Activated B cell treated with CpG ODN at 0.5 μM for 24 hours (primary cell): ENCODE measurements around the gene TGFBI. TPM values are rescaled to one million over a fixed set of nuclear protein-coding genes. Genes with fewer than 3 reads are reported as not detected.

ENCODE experiments used
- ATAC-seq: fragments of 200-7000 bp; cut with Tn5 transposase; one replicate; pipeline ENCODE4 v1.10.0; 2021; ENCODE audit warnings: low read depth, mild to moderate bottlenecking, moderate library complexity
- CTCF ChIA-PET: fragments of 350-600 bp; sonication (Branson Sonifier 250); formaldehyde crosslinking; loops from one replicate; lab custom pipeline; 2021; ENCODE audit warnings: antibody characterized with exemption; lab: Charles Lee
- POLR2A ChIA-PET: fragments of 350-600 bp; sonication (Branson Sonifier 250); formaldehyde crosslinking; loops from one replicate; lab custom pipeline; 2021; ENCODE audit warnings: antibody characterized with exemption; lab: Charles Lee
- DNase-seq: peaks from one replicate; pipeline ENCODE4 v3.0.0; 2022
- H3K27ac Mint-ChIP-seq: one replicate; pipeline ENCODE4 v1.8.0; 2020; ENCODE audit warnings: mixed read lengths
- H3K27me3 Mint-ChIP-seq: one replicate; pipeline ENCODE4 v1.8.0; 2021; ENCODE audit warnings: mixed read lengths
- H3K36me3 Mint-ChIP-seq: one replicate; pipeline ENCODE4 v1.8.0; 2021; ENCODE audit warnings: low read depth, mixed read lengths
- H3K4me1 Mint-ChIP-seq: one replicate; pipeline ENCODE4 v1.8.0; 2021; ENCODE audit warnings: mixed read lengths
- H3K4me3 Mint-ChIP-seq: one replicate; pipeline ENCODE4 v1.8.0; 2020; ENCODE audit warnings: mild to moderate bottlenecking, mixed read lengths
- H3K9me3 Mint-ChIP-seq: one replicate; pipeline ENCODE4 v1.8.0; 2020; ENCODE audit warnings: mixed read lengths
- intact Hi-C: fragments of 100-400 bp; cut with micrococcal nuclease; formaldehyde crosslinking; loops from one replicate; pipeline ENCODE4 v1.15.1; 2024
- total RNA-seq: library from RNA; stranded (reverse); gene quantifications from 2 replicates; pipeline ENCODE4 v1.2.3, GENCODE V29; 2022
- TF ChIP-seq, protein P1 (sequence below): fragments of 200-600 bp; IDR thresholded peaks from one replicate; pipeline ENCODE4 v1.8.0; 2022; ENCODE audit warnings: antibody characterized with exemption, mild to moderate bottlenecking

The TGFBI gene
- total RNA-seq, 1 donor from 2014 or later: 1.3 TPM

DNA sequence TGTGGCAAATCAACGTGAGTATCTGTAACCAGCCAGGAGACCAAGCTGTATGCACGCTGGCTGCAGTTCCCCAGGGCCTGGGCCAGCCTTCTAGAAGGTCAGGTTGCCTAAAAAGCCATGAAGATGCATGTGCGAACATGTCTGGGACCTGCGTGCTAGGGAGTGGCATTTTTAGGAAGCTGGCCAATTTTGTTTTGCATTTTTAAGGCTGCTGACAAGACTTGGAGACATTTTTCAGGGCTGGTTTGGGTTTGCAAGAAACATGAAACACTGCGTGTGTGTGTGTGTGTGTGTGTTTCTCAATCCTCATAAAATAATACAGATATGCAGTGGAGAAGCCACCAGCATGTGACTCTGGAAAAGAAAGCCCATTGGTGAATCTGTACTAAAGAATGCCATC is 5.1 kb downstream of the TGFBI start:
- CTCF ChIA-PET: no interaction called here
- intact Hi-C loops: no loop called here
- no peak for ATAC-seq
- POLR2A ChIA-PET: no interaction called here
- Mint-ChIP-seq H3K4me3 (no peak overlapping the region), H3K27me3 (peaks cover 7% of the 10 kb centered on the region), H3K9me3 (peaks cover 3% of the 10 kb centered on the region), H3K36me3 (no peaks in the 10 kb centered on the region), H3K4me1 (peaks cover 33% of the 10 kb centered on the region), H3K27ac (no peak overlapping the region)
- TF ChIP-seq, protein P1, sequence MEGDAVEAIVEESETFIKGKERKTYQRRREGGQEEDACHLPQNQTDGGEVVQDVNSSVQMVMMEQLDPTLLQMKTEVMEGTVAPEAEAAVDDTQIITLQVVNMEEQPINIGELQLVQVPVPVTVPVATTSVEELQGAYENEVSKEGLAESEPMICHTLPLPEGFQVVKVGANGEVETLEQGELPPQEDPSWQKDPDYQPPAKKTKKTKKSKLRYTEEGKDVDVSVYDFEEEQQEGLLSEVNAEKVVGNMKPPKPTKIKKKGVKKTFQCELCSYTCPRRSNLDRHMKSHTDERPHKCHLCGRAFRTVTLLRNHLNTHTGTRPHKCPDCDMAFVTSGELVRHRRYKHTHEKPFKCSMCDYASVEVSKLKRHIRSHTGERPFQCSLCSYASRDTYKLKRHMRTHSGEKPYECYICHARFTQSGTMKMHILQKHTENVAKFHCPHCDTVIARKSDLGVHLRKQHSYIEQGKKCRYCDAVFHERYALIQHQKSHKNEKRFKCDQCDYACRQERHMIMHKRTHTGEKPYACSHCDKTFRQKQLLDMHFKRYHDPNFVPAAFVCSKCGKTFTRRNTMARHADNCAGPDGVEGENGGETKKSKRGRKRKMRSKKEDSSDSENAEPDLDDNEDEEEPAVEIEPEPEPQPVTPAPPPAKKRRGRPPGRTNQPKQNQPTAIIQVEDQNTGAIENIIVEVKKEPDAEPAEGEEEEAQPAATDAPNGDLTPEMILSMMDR: no peak
- no peak for DNase-seq

- TF ChIP-seq, protein P1: no peak
- H3K27me3 Mint-ChIP-seq: peaks cover 7% of the 10 kb centered on the region
- no peak for DNase-seq
- peaks cover 33% of the 10 kb centered on the region for H3K4me1 Mint-ChIP-seq
- peaks cover 3% of the 10 kb centered on the region for H3K9me3 Mint-ChIP-seq
- H3K27ac Mint-ChIP-seq: no peak overlapping the region
- intact Hi-C loops: no loop called here
- peak; percentile 21 for ATAC-seq
- H3K4me3 Mint-ChIP-seq: no peak overlapping the region
- ChIA-PET POLR2A (no interaction called here), CTCF (no interaction called here)
- no peaks in the 10 kb centered on the region for H3K36me3 Mint-ChIP-seq
These were observed 5.7 kb downstream of the TGFBI start for GRCh38 chr5:136034492-136034891.

DNA sequence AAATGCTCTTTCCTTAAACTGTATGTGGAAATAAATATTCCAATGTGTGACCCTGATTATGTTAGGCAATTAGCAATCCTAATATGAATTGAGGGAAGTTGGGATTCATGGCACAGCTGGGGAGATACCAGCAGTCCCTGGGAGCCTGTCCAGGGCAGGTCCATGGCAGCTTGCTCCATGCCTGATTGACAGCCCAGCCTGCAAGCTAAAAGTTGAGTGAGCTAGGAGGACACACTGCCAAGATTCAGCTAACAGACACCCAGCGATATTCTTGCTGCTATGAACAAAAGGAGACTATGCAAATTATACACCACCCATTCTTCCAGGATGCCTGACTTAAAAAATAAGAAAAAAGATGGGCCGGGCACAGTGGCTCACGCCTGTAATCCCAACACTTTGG is 6.2 kb downstream of the TGFBI start:
- intact Hi-C loops: no loop called here
- ATAC-seq (no peak), DNase-seq (no peak)
- no peaks in the 10 kb centered on the region for H3K36me3 Mint-ChIP-seq
- peaks cover 3% of the 10 kb centered on the region for H3K9me3 Mint-ChIP-seq
- CTCF ChIA-PET: no interaction called here
- peaks cover 5% of the 10 kb centered on the region for H3K27me3 Mint-ChIP-seq
- peaks cover 33% of the 10 kb centered on the region for H3K4me1 Mint-ChIP-seq
- no peak overlapping the region for H3K27ac Mint-ChIP-seq
- no peak overlapping the region for H3K4me3 Mint-ChIP-seq
- POLR2A ChIA-PET: no interaction called here
- TF ChIP-seq, protein P1: no peak

- Mint-ChIP-seq H3K4me1 (peaks cover 33% of the 10 kb centered on the region), H3K27ac (no peak overlapping the region), H3K4me3 (no peak overlapping the region), H3K36me3 (no peaks in the 10 kb centered on the region), H3K9me3 (peaks cover 3% of the 10 kb centered on the region), H3K27me3 (no peaks in the 10 kb centered on the region)
- TF ChIP-seq, protein P1: no peak
- DNase-seq (no peak), ATAC-seq (no peak)
- intact Hi-C loops: no loop called here
- ChIA-PET POLR2A (no interaction called here), CTCF (no interaction called here)
These were observed 7.0 kb downstream of the TGFBI start for GRCh38 chr5:136035837-136036236.

DNA sequence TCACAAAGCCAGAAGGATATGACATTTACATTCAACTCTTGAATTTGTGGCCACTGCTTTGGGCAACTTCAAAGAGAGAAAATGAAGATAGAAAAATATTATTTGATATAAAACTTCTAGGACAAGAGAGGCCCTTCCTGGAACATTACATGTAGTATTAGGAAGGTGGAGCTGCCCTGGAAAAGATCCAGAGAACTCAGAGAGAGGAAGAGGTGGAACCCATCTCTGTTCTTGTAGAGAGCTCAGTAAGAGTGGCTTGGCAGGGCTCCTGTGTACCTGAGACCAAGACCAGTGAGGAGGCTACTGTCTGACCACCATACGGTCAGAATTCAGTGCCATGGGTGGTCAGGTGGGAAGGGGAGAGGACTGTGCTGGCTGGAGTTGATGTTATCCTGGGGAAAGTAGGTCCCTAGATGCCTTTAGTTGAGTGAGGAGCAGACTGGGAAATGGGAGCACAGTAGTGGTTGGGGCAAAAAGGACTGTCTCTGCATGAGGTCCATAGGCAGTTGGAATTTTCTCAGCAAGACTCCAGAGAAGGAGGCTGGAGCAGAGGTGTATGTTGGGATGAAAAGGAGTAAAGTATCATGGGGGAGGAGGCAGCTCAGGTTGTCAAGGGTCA is 7.6 kb downstream of the TGFBI start:
- TF ChIP-seq, protein P1: no peak
- Mint-ChIP-seq H3K9me3 (peaks cover 3% of the 10 kb centered on the region), H3K27ac (no peak overlapping the region), H3K4me3 (no peak overlapping the region), H3K36me3 (no peaks in the 10 kb centered on the region), H3K27me3 (no peaks in the 10 kb centered on the region), H3K4me1 (peaks cover 33% of the 10 kb centered on the region)
- no peak for ATAC-seq
- ChIA-PET CTCF (no interaction called here), POLR2A (no interaction called here)
- intact Hi-C loops: no loop called here
- no peak for DNase-seq
